Mucosa of descending colon (tissue), 3 donors: ENCODE measurements around the gene TSPAN4. TPM values are rescaled to one million over a fixed set of nuclear protein-coding genes. Genes with fewer than 3 reads are reported as not detected.

ENCODE experiments used
- ATAC-seq: fragments of 200-7000 bp; cut with Tn5 transposase; one replicate; pipeline ENCODE4 v1.9.1; 2020; ENCODE audit warnings: mild to moderate bottlenecking, moderate library complexity
- DNase-seq, 3 donors: peaks; one replicate each; pipeline ENCODE4 v3.0.0-alpha.2; 2020
- H3K36me3 ChIP-seq: fragments of 200-600 bp; one replicate; pipeline ENCODE4 v1.8.0; 2021; ENCODE audit warnings: low read depth, mild to moderate bottlenecking
- H3K4me1 ChIP-seq: fragments of 200-600 bp; one replicate; pipeline ENCODE4 v1.8.0; 2021; ENCODE audit warnings: low read depth, mild to moderate bottlenecking
- H3K4me3 ChIP-seq: fragments of 200-600 bp; one replicate; pipeline ENCODE4 v1.8.0; 2021; ENCODE audit warnings: mild to moderate bottlenecking
- H3K9me3 ChIP-seq: fragments of 200-600 bp; one replicate; pipeline ENCODE4 v1.8.0; 2021; ENCODE audit warnings: mild to moderate bottlenecking
- CTCF ChIP-seq: fragments of 200-600 bp; IDR thresholded peaks from one replicate; pipeline ENCODE4 v1.8.0; 2022; ENCODE audit warnings: antibody characterized with exemption, mild to moderate bottlenecking
- intact Hi-C, 2 donors: fragments of 100-400 bp; cut with DNase I in 1 of 2; cut with micrococcal nuclease in 1 of 2; formaldehyde crosslinking; loops; one replicate each; pipeline versions ENCODE4 v1.11.0 to v1.11.1; 2022; cut with DNase I, micrococcal nuclease
- total RNA-seq, 3 donors: library from RNA; stranded (reverse); fragmentation: NEBNext Ultra II Directional in 2 of 3; extraction: Animal tissue kit (Norgen Biotek cat#: 25700) in 2 of 3; gene quantifications; one replicate each; pipeline versions ENCODE4 v1.2.1 to v1.2.4, GENCODE V29; 2021 to 2023
- donor health status: DM: no; HTN: no; CAD: no; lungs with moderate emphysema.
- donor health status: DM: no; HTN: no; CAD: no.
- donor health status: DM: no; HTN: yes; CAD: no.

TSPAN4 gene
- total RNA-seq, 3 donors from 2014 or later: 9.2 to 42.4 (median 24.7) TPM

DNA sequence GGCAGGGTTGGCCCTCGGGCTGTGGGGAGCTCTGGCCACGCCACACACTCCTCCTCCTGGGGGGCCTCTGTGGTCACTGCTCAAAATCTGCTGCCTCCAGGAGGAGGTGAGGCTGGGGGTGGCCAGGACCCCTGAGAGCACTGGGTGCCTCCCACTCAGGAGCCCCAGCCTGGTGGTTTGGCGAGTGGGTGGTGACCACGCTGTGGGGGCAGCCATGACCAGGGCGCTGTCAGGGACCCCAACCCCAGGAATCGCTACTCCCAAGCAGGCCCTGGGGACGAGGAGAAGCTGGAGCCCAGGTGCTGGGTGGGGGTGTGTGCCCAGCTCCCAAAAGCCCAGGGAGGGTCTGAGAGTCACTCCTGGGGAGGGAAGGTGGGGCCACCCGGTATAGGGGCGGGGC is 30.1 kb downstream of the TSPAN4 start:
- no peaks in the 10 kb centered on the region for H3K9me3 ChIP-seq
- no peak overlapping the region for H3K4me3 ChIP-seq
- ATAC-seq (no peak), DNase-seq (no peak)
- no peaks in the 10 kb centered on the region for H3K4me1 ChIP-seq
- TF ChIP-seq CTCF: no peak
- intact Hi-C loops: no loop called here
- H3K36me3 ChIP-seq: no peaks in the 10 kb centered on the region

GRCh38 chr11:873706-874105 is 31.1 kb downstream of the TSPAN4 start:
- intact Hi-C loops: no loop called here
- Histone ChIP-seq H3K4me1 (no peaks in the 10 kb centered on the region), H3K9me3 (no peaks in the 10 kb centered on the region), H3K36me3 (no peaks in the 10 kb centered on the region), H3K4me3 (no peak overlapping the region)
- DNase-seq: no peak
- no peak for ATAC-seq
- no peak for TF ChIP-seq CTCF

GRCh38 chr11:875203-875602 is 32.6 kb downstream of the TSPAN4 start:
- H3K9me3 ChIP-seq: no peaks in the 10 kb centered on the region
- ATAC-seq (no peak), DNase-seq (no peak)
- intact Hi-C loops: no loop called here
- TF ChIP-seq CTCF: no peak
- H3K4me1 ChIP-seq: no peaks in the 10 kb centered on the region
- H3K36me3 ChIP-seq: no peaks in the 10 kb centered on the region
- no peak overlapping the region for H3K4me3 ChIP-seq

DNA sequence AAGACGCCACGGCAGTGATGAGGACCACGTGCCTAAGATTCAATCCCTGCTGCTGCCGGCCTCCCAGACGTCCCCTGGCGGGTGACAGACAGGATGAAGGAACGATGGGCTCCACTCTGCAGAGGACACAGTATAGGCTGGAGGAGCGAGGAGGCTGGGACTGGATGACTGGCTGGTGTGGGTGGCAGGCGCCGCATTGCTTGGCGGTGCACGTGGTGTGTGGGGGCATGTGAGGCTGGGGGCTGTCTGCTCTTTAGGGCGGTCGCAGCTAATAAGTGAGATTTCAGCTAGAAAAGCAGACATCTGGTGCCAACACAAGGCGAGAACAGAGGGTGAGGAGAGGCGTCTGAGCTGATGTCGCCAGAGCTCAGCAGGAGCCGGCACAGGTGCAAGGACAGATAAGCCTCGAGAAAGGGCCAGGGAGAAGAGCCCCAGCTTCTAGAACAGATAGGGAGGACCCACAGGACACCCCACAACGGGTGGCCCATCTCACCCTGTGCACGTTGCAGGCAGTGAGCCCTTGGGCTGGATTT is 33.2 kb downstream of the TSPAN4 start:
- intact Hi-C loops: no loop called here
- no peaks in the 10 kb centered on the region for H3K9me3 ChIP-seq
- H3K4me1 ChIP-seq: no peaks in the 10 kb centered on the region
- no peak overlapping the region for H3K4me3 ChIP-seq
- no peak for DNase-seq
- no peak for TF ChIP-seq CTCF
- ATAC-seq: no peak
- H3K36me3 ChIP-seq: no peaks in the 10 kb centered on the region

DNA sequence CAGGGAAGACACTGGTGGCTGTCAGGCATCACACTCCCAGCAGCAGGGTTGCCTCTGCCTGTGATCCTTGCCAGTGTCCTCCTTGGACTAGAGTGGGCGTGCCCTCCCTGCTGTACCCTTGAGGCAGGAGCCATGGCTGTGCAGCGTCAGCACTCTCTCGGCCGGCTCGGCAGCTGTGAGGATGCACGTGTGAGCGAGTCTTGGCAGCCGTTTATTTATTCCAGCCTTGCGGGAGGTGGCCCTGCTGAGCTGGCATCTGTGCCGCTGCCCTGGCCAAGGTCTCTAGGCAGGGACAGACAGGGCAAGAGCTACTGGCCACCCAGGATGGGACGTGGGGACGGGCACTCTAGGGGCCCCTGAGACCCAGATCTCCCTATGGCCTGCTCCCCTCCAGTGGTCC is 33.9 kb downstream of the TSPAN4 start:
- no peak for TF ChIP-seq CTCF
- ATAC-seq (no peak), DNase-seq (no peak)
- intact Hi-C loops: no loop called here
- Histone ChIP-seq H3K9me3 (no peaks in the 10 kb centered on the region), H3K4me3 (no peak overlapping the region), H3K4me1 (no peaks in the 10 kb centered on the region), H3K36me3 (no peaks in the 10 kb centered on the region)

- TF ChIP-seq CTCF: no peak
- intact Hi-C loops: no loop called here
- no peaks in the 10 kb centered on the region for H3K36me3 ChIP-seq
- H3K9me3 ChIP-seq: no peaks in the 10 kb centered on the region
- DNase-seq (no peak), ATAC-seq (no peak)
- no peak overlapping the region for H3K4me3 ChIP-seq
- H3K4me1 ChIP-seq: no peaks in the 10 kb centered on the region
Measured at GRCh38 chr11:877565-877964, 34.9 kb downstream of the TSPAN4 start.
